ENCODE data around the gene AIMP1. TPM values are rescaled to one million over a fixed set of nuclear protein-coding genes. Genes with fewer than 3 reads are reported as not detected.
A peak's percentile ranks its signal among the peaks of the same experiment; 100 is the strongest.

The AIMP1 gene
- 93.6 TPM for polyA plus RNA-seq (2013, experiment 1 of 2)
- polyA plus RNA-seq (2013, experiment 2 of 2) = 105 TPM

- no peak within 1 kb of the TSS for H2BK120ac ChIP-seq (ENCODE audit: low read depth, low read length)
- H3K9ac ChIP-seq (ENCODE audit: low read depth, low read length, poor library complexity) = peak within 1 kb of the TSS; percentile 97
- H2AK5ac ChIP-seq (ENCODE audit: low read depth, low read length) = no peak within 1 kb of the TSS
- WGBS, 2 donors (ENCODE audit: extremely low coverage in 2 of 2, insufficient read length in 2 of 2, insufficient replicate concordance in 1 of 2) = no CpG with 5 or more reads among the region's 44 CpGs
- H2BK12ac ChIP-seq (ENCODE audit: low read length) = no peak within 1 kb of the TSS
- peaks cover 4% of the 10 kb centered on the region for H3K79me1 ChIP-seq (ENCODE audit: low read depth, low read length)
- H3K4me3 ChIP-seq (ENCODE audit: low read length in 2 of 2) = peak within 1 kb of the TSS; percentile 82 to 91
- DNase-seq (ENCODE audit: low spot score) = peak; percentile 92
- H4K8ac ChIP-seq (ENCODE audit: low read depth, low read length) = peak within 1 kb of the TSS; percentile 95
- H2BK15ac ChIP-seq (ENCODE audit: low read length) = no peak within 1 kb of the TSS
- H3K27me3 ChIP-seq (ENCODE audit: control insufficient read depth in 3 of 3, insufficient read depth in 3 of 3, low read depth in 1 of 3, low read length in 3 of 3) = no peaks in the 10 kb centered on the region
- H3K4ac ChIP-seq (ENCODE audit: low read length) = peak within 1 kb of the TSS; percentile 28
- peaks cover 4 to 6% of the 10 kb centered on the region in 2 donors for H3K4me1 ChIP-seq (ENCODE audit: control insufficient read depth in 2 of 2, insufficient read depth in 1 of 2, low read depth in 1 of 2, low read length in 2 of 2)
- H4K91ac ChIP-seq (ENCODE audit: low read depth, low read length, poor library complexity) = peak within 1 kb of the TSS; percentile 28
- H3K4me2 ChIP-seq (ENCODE audit: insufficient read depth, low read length, poor library complexity, severe bottlenecking) = peak within 1 kb of the TSS; percentile 85
- H3K9me3 ChIP-seq (replicated peaks in 1 of 2; ENCODE audit: control insufficient read depth in 2 of 2, insufficient read depth in 1 of 2, low read depth in 1 of 2, low read length in 2 of 2) = no peaks in the 10 kb centered on the region
- H3K36me3 ChIP-seq (replicated peaks in 1 of 2; ENCODE audit: control insufficient read depth in 2 of 2, insufficient read depth in 2 of 2, low read length in 2 of 2) = peaks cover 0 to 13% of the 10 kb centered on the region in 2 donors
- H2AFZ ChIP-seq (ENCODE audit: low read length) = peak within 1 kb of the TSS; percentile 90
- peak within 1 kb of the TSS; percentile 76 for H3K27ac ChIP-seq (replicated peaks; ENCODE audit: low read length)
- peak within 1 kb of the TSS; percentile 27 for H2BK5ac ChIP-seq (ENCODE audit: low read length)
- no peak within 1 kb of the TSS for H3K14ac ChIP-seq (ENCODE audit: low read length)
- peak within 1 kb of the TSS; percentile 62 for H3K23ac ChIP-seq (ENCODE audit: low read depth, low read length, poor library complexity)
- H3K18ac ChIP-seq (ENCODE audit: low read length) = peak within 1 kb of the TSS; percentile 97
These were observed at the start of gene AIMP1, which contains the start of gene TBCK for GRCh38 chr4:106315968-106316772. Gene AIMP1, plus strand, starts transcription at chr4:106316550. Its CDS starts 8,460 bp downstream, at chr4:106325010. Gene TBCK, minus strand, starts transcription at chr4:106316209. Its CDS starts 7,249 bp downstream, at chr4:106308960.

DNA sequence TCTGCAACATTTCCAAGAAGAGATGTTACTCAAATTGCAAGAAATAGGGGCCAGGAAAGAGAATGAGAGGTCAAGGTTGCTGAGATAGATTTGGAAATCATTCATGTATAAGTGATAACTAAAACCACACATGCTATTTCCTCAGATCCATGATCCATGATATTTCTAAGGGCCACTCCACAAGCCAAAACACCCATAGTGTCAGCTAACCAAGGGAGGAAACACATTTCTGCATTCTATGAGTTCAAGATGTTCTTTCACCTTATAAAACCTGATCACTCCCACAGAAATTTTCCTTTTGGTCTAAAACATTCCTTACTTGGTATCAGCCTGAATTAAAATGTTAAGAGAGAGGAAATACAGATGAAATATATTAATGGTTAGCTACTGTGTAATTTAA lies 47.6 kb upstream of the AIMP1 start:
- H3K4me1 ChIP-seq (ENCODE audit: control insufficient read depth in 2 of 2, insufficient read depth in 1 of 2, low read depth in 1 of 2, low read length in 2 of 2) = no peaks in the 10 kb centered on the region
- H3K9ac ChIP-seq (ENCODE audit: low read depth, low read length, poor library complexity) = no peak overlapping the region
- no peaks in the 10 kb centered on the region for H3K79me1 ChIP-seq (ENCODE audit: low read depth, low read length)
- no peak overlapping the region for H2AK5ac ChIP-seq (ENCODE audit: low read depth, low read length)
- no peak overlapping the region for H2BK15ac ChIP-seq (ENCODE audit: low read length)
- H3K4me2 ChIP-seq (ENCODE audit: insufficient read depth, low read length, poor library complexity, severe bottlenecking) = no peak overlapping the region
- H4K91ac ChIP-seq (ENCODE audit: low read depth, low read length, poor library complexity) = no peak overlapping the region
- H3K27ac ChIP-seq (replicated peaks; ENCODE audit: low read length) = no peak overlapping the region
- H3K23ac ChIP-seq (ENCODE audit: low read depth, low read length, poor library complexity) = no peak overlapping the region
- H3K4me3 ChIP-seq (ENCODE audit: low read length in 2 of 2) = no peak overlapping the region
- no peak overlapping the region for H2BK120ac ChIP-seq (ENCODE audit: low read depth, low read length)
- H3K14ac ChIP-seq (ENCODE audit: low read length) = no peak overlapping the region
- H2BK5ac ChIP-seq (ENCODE audit: low read length) = no peak overlapping the region
- no peak for DNase-seq (ENCODE audit: low spot score)
- no peak overlapping the region for H2AFZ ChIP-seq (ENCODE audit: low read length)
- no peak overlapping the region for H3K4ac ChIP-seq (ENCODE audit: low read length)
- H4K8ac ChIP-seq (ENCODE audit: low read depth, low read length) = no peak overlapping the region
- no peak overlapping the region for H3K18ac ChIP-seq (ENCODE audit: low read length)
- no peaks in the 10 kb centered on the region for H3K27me3 ChIP-seq (ENCODE audit: control insufficient read depth in 3 of 3, insufficient read depth in 3 of 3, low read depth in 1 of 3, low read length in 3 of 3)
- H2BK12ac ChIP-seq (ENCODE audit: low read length) = no peak overlapping the region
- no peaks in the 10 kb centered on the region for H3K9me3 ChIP-seq (replicated peaks in 1 of 2; ENCODE audit: control insufficient read depth in 2 of 2, insufficient read depth in 1 of 2, low read depth in 1 of 2, low read length in 2 of 2)
- H3K36me3 ChIP-seq (replicated peaks in 1 of 2; ENCODE audit: control insufficient read depth in 2 of 2, insufficient read depth in 2 of 2, low read length in 2 of 2) = no peaks in the 10 kb centered on the region

DNA sequence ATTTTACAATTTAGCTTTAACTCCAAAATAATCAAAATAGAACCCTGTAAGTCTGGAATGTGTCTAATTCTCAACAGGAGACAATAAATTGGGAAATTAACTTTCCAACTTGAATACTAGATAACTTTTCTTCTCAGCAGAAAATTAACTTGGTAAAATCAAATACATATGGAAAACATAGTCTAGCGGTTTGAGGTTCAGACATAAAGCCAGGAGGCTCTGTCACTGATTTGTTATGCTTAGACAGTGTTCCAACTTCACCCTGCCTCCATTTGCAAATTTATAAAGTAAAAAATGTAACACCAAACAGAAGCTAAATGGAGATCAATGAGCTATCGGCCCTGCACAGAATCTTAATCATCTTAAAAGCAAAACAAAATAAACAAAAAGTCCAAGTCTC lies 46.6 kb upstream of the AIMP1 start:
- no peak overlapping the region for H2BK15ac ChIP-seq (ENCODE audit: low read length)
- no peak overlapping the region for H3K23ac ChIP-seq (ENCODE audit: low read depth, low read length, poor library complexity)
- no peak overlapping the region for H2BK12ac ChIP-seq (ENCODE audit: low read length)
- H3K14ac ChIP-seq (ENCODE audit: low read length) = no peak overlapping the region
- no CpG with 5 or more reads among the region's 2 CpGs for WGBS, 2 donors (ENCODE audit: extremely low coverage in 2 of 2, insufficient read length in 2 of 2, insufficient replicate concordance in 1 of 2)
- no peak overlapping the region for H3K4me2 ChIP-seq (ENCODE audit: insufficient read depth, low read length, poor library complexity, severe bottlenecking)
- DNase-seq (ENCODE audit: low spot score) = no peak
- no peak overlapping the region for H2AK5ac ChIP-seq (ENCODE audit: low read depth, low read length)
- H3K4ac ChIP-seq (ENCODE audit: low read length) = no peak overlapping the region
- H2AFZ ChIP-seq (ENCODE audit: low read length) = no peak overlapping the region
- H3K79me1 ChIP-seq (ENCODE audit: low read depth, low read length) = no peaks in the 10 kb centered on the region
- no peak overlapping the region for H3K27ac ChIP-seq (replicated peaks; ENCODE audit: low read length)
- H3K27me3 ChIP-seq (ENCODE audit: control insufficient read depth in 3 of 3, insufficient read depth in 3 of 3, low read depth in 1 of 3, low read length in 3 of 3) = no peaks in the 10 kb centered on the region
- no peak overlapping the region for H2BK5ac ChIP-seq (ENCODE audit: low read length)
- H3K9ac ChIP-seq (ENCODE audit: low read depth, low read length, poor library complexity) = no peak overlapping the region
- H3K18ac ChIP-seq (ENCODE audit: low read length) = no peak overlapping the region
- no peak overlapping the region for H2BK120ac ChIP-seq (ENCODE audit: low read depth, low read length)
- H3K4me3 ChIP-seq (ENCODE audit: low read length in 2 of 2) = no peak overlapping the region
- no peak overlapping the region for H4K91ac ChIP-seq (ENCODE audit: low read depth, low read length, poor library complexity)
- peaks cover 0 to 5% of the 10 kb centered on the region in 2 donors for H3K36me3 ChIP-seq (replicated peaks in 1 of 2; ENCODE audit: control insufficient read depth in 2 of 2, insufficient read depth in 2 of 2, low read length in 2 of 2)
- no peak overlapping the region for H4K8ac ChIP-seq (ENCODE audit: low read depth, low read length)
- no peaks in the 10 kb centered on the region for H3K9me3 ChIP-seq (replicated peaks in 1 of 2; ENCODE audit: control insufficient read depth in 2 of 2, insufficient read depth in 1 of 2, low read depth in 1 of 2, low read length in 2 of 2)
- no peaks in the 10 kb centered on the region for H3K4me1 ChIP-seq (ENCODE audit: control insufficient read depth in 2 of 2, insufficient read depth in 1 of 2, low read depth in 1 of 2, low read length in 2 of 2)

DNA sequence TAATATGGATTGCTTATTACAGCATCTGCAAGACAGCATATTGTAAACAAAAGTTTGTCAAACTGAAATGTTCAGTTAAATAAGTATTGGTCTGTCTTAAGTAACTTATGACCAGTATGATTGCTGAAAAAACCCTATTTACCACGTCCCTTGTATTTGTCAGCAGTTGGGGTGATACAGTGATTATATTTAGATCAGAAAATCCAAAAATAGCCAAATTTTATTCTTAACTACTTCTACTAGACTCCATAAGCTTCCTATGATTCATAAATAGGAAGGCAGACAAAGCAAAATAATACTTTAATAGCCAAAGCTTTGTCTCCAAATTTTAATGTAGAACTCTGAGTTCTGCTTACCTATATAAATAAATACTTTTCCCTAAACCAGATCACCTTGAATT lies 45.6 kb upstream of the AIMP1 start:
- no peaks in the 10 kb centered on the region for H3K9me3 ChIP-seq (replicated peaks in 1 of 2; ENCODE audit: control insufficient read depth in 2 of 2, insufficient read depth in 1 of 2, low read depth in 1 of 2, low read length in 2 of 2)
- no CpG with 5 or more reads among the region's 1 CpG for WGBS, 2 donors (ENCODE audit: extremely low coverage in 2 of 2, insufficient read length in 2 of 2, insufficient replicate concordance in 1 of 2)
- no peak for DNase-seq (ENCODE audit: low spot score)

More for the DNA sequence above, 45.6 kb upstream of the AIMP1 start:
- H3K4me1 ChIP-seq (ENCODE audit: control insufficient read depth in 2 of 2, insufficient read depth in 1 of 2, low read depth in 1 of 2, low read length in 2 of 2) = no peaks in the 10 kb centered on the region
- no peak overlapping the region for H2BK120ac ChIP-seq (ENCODE audit: low read depth, low read length)
- no peak overlapping the region for H3K4me2 ChIP-seq (ENCODE audit: insufficient read depth, low read length, poor library complexity, severe bottlenecking)
- no peak overlapping the region for H3K4ac ChIP-seq (ENCODE audit: low read length)
- H2BK15ac ChIP-seq (ENCODE audit: low read length) = no peak overlapping the region
- H3K9ac ChIP-seq (ENCODE audit: low read depth, low read length, poor library complexity) = no peak overlapping the region
- no peak overlapping the region for H3K23ac ChIP-seq (ENCODE audit: low read depth, low read length, poor library complexity)
- no peak overlapping the region for H3K14ac ChIP-seq (ENCODE audit: low read length)
- no peak overlapping the region for H3K18ac ChIP-seq (ENCODE audit: low read length)
- no peak overlapping the region for H4K91ac ChIP-seq (ENCODE audit: low read depth, low read length, poor library complexity)
- no peak overlapping the region for H2BK12ac ChIP-seq (ENCODE audit: low read length)
- H2AFZ ChIP-seq (ENCODE audit: low read length) = no peak overlapping the region
- H3K4me3 ChIP-seq (ENCODE audit: low read length in 2 of 2) = no peak overlapping the region
- H3K36me3 ChIP-seq (replicated peaks in 1 of 2; ENCODE audit: control insufficient read depth in 2 of 2, insufficient read depth in 2 of 2, low read length in 2 of 2) = peaks cover 0 to 9% of the 10 kb centered on the region in 2 donors
- no peak overlapping the region for H4K8ac ChIP-seq (ENCODE audit: low read depth, low read length)
- no peaks in the 10 kb centered on the region for H3K79me1 ChIP-seq (ENCODE audit: low read depth, low read length)
- H3K27me3 ChIP-seq (ENCODE audit: control insufficient read depth in 3 of 3, insufficient read depth in 3 of 3, low read depth in 1 of 3, low read length in 3 of 3) = no peaks in the 10 kb centered on the region
- H3K27ac ChIP-seq (replicated peaks; ENCODE audit: low read length) = no peak overlapping the region
- no peak overlapping the region for H2AK5ac ChIP-seq (ENCODE audit: low read depth, low read length)
- no peak overlapping the region for H2BK5ac ChIP-seq (ENCODE audit: low read length)
